Measurements from ENCODE around the gene AFG1L. TPM values are rescaled to one million over a fixed set of nuclear protein-coding genes. Genes with fewer than 3 reads are reported as not detected.
A peak's percentile ranks its signal among the peaks of the same experiment; 100 is the strongest.
"Not testable (repeated sequence)": the region's sequence is repeated elsewhere in the genome, so short reads cannot be mapped to it uniquely, and the experiment has no call there.

The AFG1L gene
- total and polyA plus RNA-seq, 8 donors, result 1.2 to 4.7 (median 3.8) TPM

DNA sequence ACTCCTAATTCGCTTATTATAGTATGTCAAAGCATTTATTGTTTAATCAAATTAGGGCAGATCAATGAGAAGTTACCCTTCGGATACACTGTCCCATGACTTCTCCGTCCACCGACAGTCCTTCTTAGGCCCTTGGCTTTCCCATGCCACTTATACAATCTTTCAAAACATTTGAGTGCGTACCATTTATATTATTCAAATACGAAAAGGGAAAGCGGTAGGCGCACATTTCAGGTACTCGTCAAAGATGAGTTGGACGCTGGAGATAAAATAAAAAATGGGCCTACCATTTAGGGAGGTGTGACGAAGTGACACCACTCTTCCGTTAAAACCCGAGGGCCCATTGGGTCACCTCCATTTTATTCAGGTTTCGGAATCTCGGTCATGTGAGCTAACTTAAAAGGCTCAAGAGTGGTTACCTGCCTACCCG is 542 bp upstream of the AFG1L start:
- 29% methylated on average over 16 of the region's 16 CpGs for WGBS, 2 donors
- ATAC-seq, result peak in 1 of 4 donors; percentile 65

DNA sequence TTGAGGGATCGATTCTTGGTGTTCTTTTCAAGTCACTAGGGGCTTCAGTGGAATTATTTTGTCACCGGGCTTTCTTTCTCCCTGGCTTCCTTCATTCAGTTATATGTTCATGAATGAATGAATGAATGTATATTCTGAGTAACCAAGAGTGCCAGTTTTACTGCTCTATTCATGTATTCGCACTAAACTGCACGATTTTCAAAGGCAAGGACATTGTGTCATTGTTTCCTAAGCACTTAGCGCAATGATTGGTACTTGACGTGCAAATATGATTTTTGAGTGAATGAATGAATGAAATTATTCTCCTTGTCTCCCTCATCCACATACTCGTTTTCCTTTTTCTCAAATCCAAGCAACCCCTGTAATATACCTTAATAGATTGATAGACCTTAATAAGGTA is 822 bp downstream of the AFG1L start:
- peak overlapping the region in 2 of 4 donors; percentile 94 to 97 for H3K27ac ChIP-seq
- intact Hi-C loops (cut with DNase I), result no loop called here

More for the DNA sequence above, 542 bp upstream of the AFG1L start:
- intact Hi-C loops (cut with DNase I), result no loop called here
- peak overlapping the region; percentile 72 to 88 (median 81) for H3K4me3 ChIP-seq
- no peaks in the 10 kb centered on the region for H3K4me1 ChIP-seq
- DNase-seq (no peak), FAIRE-seq (no peak)
- no peaks in the 10 kb centered on the region for H3K36me3 ChIP-seq
- H3K27me3 ChIP-seq, result no peaks in the 10 kb centered on the region
- TF ChIP-seq, protein P1, sequence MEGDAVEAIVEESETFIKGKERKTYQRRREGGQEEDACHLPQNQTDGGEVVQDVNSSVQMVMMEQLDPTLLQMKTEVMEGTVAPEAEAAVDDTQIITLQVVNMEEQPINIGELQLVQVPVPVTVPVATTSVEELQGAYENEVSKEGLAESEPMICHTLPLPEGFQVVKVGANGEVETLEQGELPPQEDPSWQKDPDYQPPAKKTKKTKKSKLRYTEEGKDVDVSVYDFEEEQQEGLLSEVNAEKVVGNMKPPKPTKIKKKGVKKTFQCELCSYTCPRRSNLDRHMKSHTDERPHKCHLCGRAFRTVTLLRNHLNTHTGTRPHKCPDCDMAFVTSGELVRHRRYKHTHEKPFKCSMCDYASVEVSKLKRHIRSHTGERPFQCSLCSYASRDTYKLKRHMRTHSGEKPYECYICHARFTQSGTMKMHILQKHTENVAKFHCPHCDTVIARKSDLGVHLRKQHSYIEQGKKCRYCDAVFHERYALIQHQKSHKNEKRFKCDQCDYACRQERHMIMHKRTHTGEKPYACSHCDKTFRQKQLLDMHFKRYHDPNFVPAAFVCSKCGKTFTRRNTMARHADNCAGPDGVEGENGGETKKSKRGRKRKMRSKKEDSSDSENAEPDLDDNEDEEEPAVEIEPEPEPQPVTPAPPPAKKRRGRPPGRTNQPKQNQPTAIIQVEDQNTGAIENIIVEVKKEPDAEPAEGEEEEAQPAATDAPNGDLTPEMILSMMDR (IDR thresholded peaks at IDR 0.05), result no peak
- H3K9me3 ChIP-seq, result no peaks in the 10 kb centered on the region
- peak overlapping the region; percentile 86 to 97 (median 94) for H3K27ac ChIP-seq

DNA sequence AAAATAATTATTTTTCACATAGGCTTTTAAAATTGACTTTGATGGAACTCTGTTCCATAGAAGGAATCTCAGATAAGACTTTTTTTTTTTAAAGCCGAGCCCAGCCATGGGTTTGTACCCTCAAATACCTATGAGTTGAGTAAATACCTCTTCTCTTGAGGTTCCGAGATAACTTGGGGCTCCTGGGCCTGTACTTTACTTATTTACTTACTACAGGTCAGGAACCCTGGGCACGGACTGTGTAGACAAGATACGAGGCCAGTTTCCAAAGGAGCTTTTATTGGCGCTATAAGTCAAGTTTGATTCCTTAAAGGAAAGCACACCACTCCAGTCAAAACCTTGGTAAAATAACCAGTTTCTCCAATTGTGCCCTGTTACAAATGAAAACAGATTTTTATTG is 7.5 kb downstream of the AFG1L start:
- TF ChIP-seq, protein P1 (IDR thresholded peaks at IDR 0.05), result no peak
- no peak for FAIRE-seq
- no peak for ATAC-seq
- H3K27ac ChIP-seq, result no peak overlapping the region
- DNase-seq, result no peak
- WGBS, 2 donors, result 92% methylated on average over 5 of the region's 5 CpGs
- H3K4me3 ChIP-seq, result no peak overlapping the region
- no peaks in the 10 kb centered on the region for H3K4me1 ChIP-seq
- H3K36me3 ChIP-seq, result no peaks in the 10 kb centered on the region
- H3K27me3 ChIP-seq, result no peaks in the 10 kb centered on the region
- no peaks in the 10 kb centered on the region for H3K9me3 ChIP-seq
- intact Hi-C loops (cut with DNase I), result no loop called here

More for the DNA sequence above, 822 bp downstream of the AFG1L start:
- Histone ChIP-seq H3K27me3 (no peaks in the 10 kb centered on the region), H3K4me1 (no peaks in the 10 kb centered on the region), H3K9me3 (no peaks in the 10 kb centered on the region), H3K4me3 (peak overlapping the region; percentile 72 to 88 (median 81)), H3K36me3 (no peaks in the 10 kb centered on the region)
- no peak for FAIRE-seq
- no peak for DNase-seq
- WGBS, 2 donors, result 41 to 52% methylated on average over 7 of the region's 7 CpGs
- no peak for ATAC-seq
- TF ChIP-seq, protein P1 (IDR thresholded peaks at IDR 0.05), result no peak

DNA sequence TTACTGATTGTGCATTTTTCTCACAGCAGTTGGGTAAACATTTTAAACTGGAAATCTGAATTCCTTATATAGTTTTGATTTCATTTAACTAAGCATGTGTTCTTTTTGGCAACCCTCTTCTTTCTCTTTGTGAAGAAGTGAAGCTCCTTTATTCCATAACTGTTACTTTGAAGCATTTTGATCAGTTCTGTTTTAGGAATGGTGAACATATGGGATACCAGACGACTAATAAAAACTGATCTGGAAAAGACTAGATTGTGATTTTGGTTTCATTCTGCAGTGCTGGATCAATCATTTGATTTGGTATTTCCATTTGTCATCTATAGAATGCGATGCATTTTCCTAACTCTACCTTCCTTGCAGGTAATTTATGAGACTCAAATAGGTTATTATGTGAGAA is 9.8 kb downstream of the AFG1L start:
- Histone ChIP-seq H3K27ac (no peak overlapping the region), H3K36me3 (no peaks in the 10 kb centered on the region), H3K27me3 (no peaks in the 10 kb centered on the region), H3K9me3 (no peaks in the 10 kb centered on the region), H3K4me1 (no peaks in the 10 kb centered on the region), H3K4me3 (no peak overlapping the region)
- WGBS, 2 donors, result 85 to 88% methylated on average over 2 of the region's 2 CpGs
- DNase-seq (no peak), ATAC-seq (no peak), FAIRE-seq (no peak)
- TF ChIP-seq, protein P1 (IDR thresholded peaks at IDR 0.05), result no peak
- intact Hi-C loops (cut with DNase I), result no loop called here

DNA sequence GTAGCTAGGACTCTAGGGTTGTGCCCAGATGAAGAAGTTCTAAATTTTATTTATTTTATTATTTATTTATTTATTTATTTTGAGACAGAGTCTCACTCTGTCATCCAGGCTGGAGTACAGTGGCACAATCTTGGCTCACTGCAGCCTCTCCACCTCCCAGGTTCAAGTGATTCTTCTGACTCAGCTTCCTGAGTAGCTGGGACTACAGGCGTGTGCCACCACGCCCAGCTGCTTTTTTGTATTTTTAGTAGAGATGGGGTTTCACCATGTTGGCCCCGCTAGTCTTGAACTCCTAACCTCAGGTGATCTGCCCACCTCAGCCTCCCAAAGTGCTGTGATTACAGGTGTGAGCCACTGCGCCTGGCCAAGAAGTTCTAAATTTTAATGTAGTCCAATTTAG is 13.8 kb downstream of the AFG1L start:
- ATAC-seq; H3K4me3 ChIP-seq; H3K27ac ChIP-seq; H3K9me3 ChIP-seq; H3K36me3 ChIP-seq; DNase-seq; H3K27me3 ChIP-seq; H3K4me1 ChIP-seq; FAIRE-seq; intact Hi-C loops (cut with DNase I): not testable (repeated sequence)
- 83 to 90% methylated on average over 4 of the region's 4 CpGs for WGBS, 2 donors

Measured in pancreas (tissue), 10 donors.